Heart right ventricle (tissue), 16 donors: ENCODE measurements around the gene ERVK3-1. TPM values are rescaled to one million over a fixed set of nuclear protein-coding genes. Genes with fewer than 3 reads are reported as not detected.
"Not testable (repeated sequence)": the region's sequence is repeated elsewhere in the genome, so short reads cannot be mapped to it uniquely, and the experiment has no call there.

Experiments
- ATAC-seq, 8 donors: fragments of 200-7000 bp; cut with Tn5 transposase; one replicate each; pipeline ENCODE4 v1.9.1; 2020; ENCODE audit warnings: mild to moderate bottlenecking in 8 of 8, moderate library complexity in 8 of 8, moderate number of reproducible peaks in 1 of 8
- DNase-seq, 2 donors: peaks; one replicate each; pipeline ENCODE4 v3.0.0-alpha.2; 2020
- H3K27ac ChIP-seq, 10 donors: fragments of 200-600 bp; sonication (generic) in 2 of 10; one replicate each; pipeline versions ENCODE4 v1.5.0 to v1.8.0; 2020 to 2022; ENCODE audit warnings: mild to moderate bottlenecking in 3 of 10
- H3K27me3 ChIP-seq, 7 donors: fragments of 200-600 bp; one replicate each; pipeline ENCODE4 v1.8.0; 2021 to 2022; ENCODE audit warnings: mild to moderate bottlenecking in 2 of 7
- H3K36me3 ChIP-seq, 9 donors: fragments of 200-600 bp; sonication (generic) in 1 of 9; one replicate each; pipeline versions ENCODE4 v1.5.0 to v1.8.0; 2020 to 2022; ENCODE audit warnings: mild to moderate bottlenecking in 2 of 9
- H3K4me1 ChIP-seq, 9 donors: fragments of 200-600 bp; sonication (generic) in 1 of 9; one replicate each; pipeline versions ENCODE4 v1.5.0 to v1.8.0; 2020 to 2022; ENCODE audit warnings: mild to moderate bottlenecking in 4 of 9
- H3K4me3 ChIP-seq, 10 donors: fragments of 200-600 bp; sonication (generic) in 2 of 10; one replicate each; pipeline versions ENCODE4 v1.5.0 to v1.8.0; 2020 to 2022; ENCODE audit warnings: mild to moderate bottlenecking in 7 of 10, moderate library complexity in 2 of 10
- H3K9me3 ChIP-seq, 11 donors: fragments of 200-600 bp in 10 of 11; sonication (generic) in 2 of 11; one replicate each; pipeline versions ENCODE4 v1.5.0 to v1.8.0; 2013 to 2022; ENCODE audit warnings: mild to moderate bottlenecking in 2 of 11, control low read depth in 1 of 11, moderate library complexity in 1 of 11
- WGBS, 2 donors: extraction: QIAGEN DNeasy Blood & Tissue Kit; methylation state at CpG; one replicate each; pipeline ENCODE4 v1.1.7; 2013; ENCODE audit warnings: inconsistent platforms in 1 of 2; 5-methylcytosine and 5-hydroxymethylcytosine counted together
- intact Hi-C, 10 donors: fragments of 100-400 bp; cut with DNase I; formaldehyde crosslinking; loops; one replicate each; pipeline versions ENCODE4 v1.11.1 to v1.14.2; 2022
- polyA plus RNA-seq, 2 donors: library from polyadenylated mRNA; stranded (reverse); fragments of 200-250 nt; gene quantifications; one replicate each; pipeline ENCODE4 v1.2.3, GENCODE V29; 2013
- total RNA-seq, 10 donors: library from RNA; stranded (reverse); fragmentation: NEBNext Ultra II Directional in 3 of 10; extraction: Animal tissue kit (Norgen Biotek cat#: 25700) in 3 of 10; gene quantifications; one replicate each; pipeline versions ENCODE4 v1.2.1 to v1.2.4, GENCODE V29; 2021 to 2023
- TF ChIP-seq, protein P1 (sequence below), 9 donors: fragments of 200-600 bp; sonication (generic) in 2 of 9; IDR thresholded peaks; one replicate each; pipeline versions ENCODE4 v1.5.0 to v1.8.0; 2021 to 2022; ENCODE audit warnings: antibody characterized with exemption in 9 of 9, mild to moderate bottlenecking in 5 of 9, moderate library complexity in 1 of 9
- donor health status: Arrhythmogenic right ventricular cardiomyopathy.
- donor health status: ischemic (EF 13 %, LVEDD 7.1; RV severe dilation, severe dysfunction).
- donor health status: healthy with polysubstance abuse.
- donor health status: DM: no; HTN: yes; CAD: no.
- donor health status: DM: no; HTN: no; CAD: no.
- donor health status: ischemic (EF 25% LVEDD 6.9; RV normal size, moderate dysfunction).
- donor health status: ischemic (EF 25% LVEDD 5.7; RV mildly dilated, moderate dysfunction).
- donor health status: healthy.
- donor health status: DM: yes; HTN: yes; CAD: no.
- donor health status: Ischemic cardiomyopathy.
- donor health status: ischemic (EF 35%, LVEDD 5.7; RV mildly dilated, moderate dysfunction).
- donor health status: nonischemic (EF 11% LVEDD 7.7; RV severe dilation, severe dysfunction).
- donor health status: DM: yes; HTN: yes; CAD: no.
- donor health status: PGD.
- donor health status: ischemic (EF 29% LVEDD 5.4; RV normal size, mild dysfunction).
- donor health status: nonischemic (EF 23%, LVEDD 6.1; RV moderate dilation, normal function).

ERVK3-1 gene
- total and polyA plus RNA-seq, 12 donors: 14.4 to 57.5 (median 19.4) TPM

DNA sequence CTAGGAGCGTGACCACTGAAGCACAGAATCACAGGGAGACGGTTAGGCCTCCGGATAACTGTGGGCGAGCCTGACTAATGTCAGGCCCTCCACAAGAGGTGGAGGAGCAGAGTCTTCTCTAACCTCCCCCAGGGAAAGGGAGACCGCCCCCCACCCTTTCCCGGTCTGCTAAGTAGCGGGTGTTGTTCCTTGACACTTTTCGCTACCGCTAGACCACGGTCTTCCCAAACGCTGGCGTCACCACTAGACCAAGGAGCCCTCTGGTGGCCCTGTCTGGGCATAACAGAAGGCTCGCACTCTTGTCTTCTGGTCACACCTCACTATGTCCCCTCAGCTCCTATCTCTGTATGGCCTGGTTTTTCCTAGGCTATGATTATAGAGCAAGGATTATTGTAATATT lies 5.5 kb downstream of the ERVK3-1 start:
- not testable (repeated sequence) for H3K27me3 ChIP-seq, H3K9me3 ChIP-seq, H3K4me3 ChIP-seq, H3K27ac ChIP-seq
- WGBS, 2 donors: 39 to 48% methylated on average over 12 to 13 of the region's 13 CpGs
- ATAC-seq (peak in 4 of 8 donors; percentile 41 to 61 (median 53)), DNase-seq (peak; percentile 41 to 51)
- Histone ChIP-seq H3K4me1 (peaks cover 3 to 27% (median 14%) of the 10 kb centered on the region in 9 donors), H3K36me3 (peaks cover 0 to 89% (median 53%) of the 10 kb centered on the region in 9 donors)
- intact Hi-C loops: loop anchor here in 1 of 10 donors (10.0 kb wide), 1 partner anchor 126 kb away; the partner anchor contains the start of gene ZNF274
- TF ChIP-seq, protein P1, sequence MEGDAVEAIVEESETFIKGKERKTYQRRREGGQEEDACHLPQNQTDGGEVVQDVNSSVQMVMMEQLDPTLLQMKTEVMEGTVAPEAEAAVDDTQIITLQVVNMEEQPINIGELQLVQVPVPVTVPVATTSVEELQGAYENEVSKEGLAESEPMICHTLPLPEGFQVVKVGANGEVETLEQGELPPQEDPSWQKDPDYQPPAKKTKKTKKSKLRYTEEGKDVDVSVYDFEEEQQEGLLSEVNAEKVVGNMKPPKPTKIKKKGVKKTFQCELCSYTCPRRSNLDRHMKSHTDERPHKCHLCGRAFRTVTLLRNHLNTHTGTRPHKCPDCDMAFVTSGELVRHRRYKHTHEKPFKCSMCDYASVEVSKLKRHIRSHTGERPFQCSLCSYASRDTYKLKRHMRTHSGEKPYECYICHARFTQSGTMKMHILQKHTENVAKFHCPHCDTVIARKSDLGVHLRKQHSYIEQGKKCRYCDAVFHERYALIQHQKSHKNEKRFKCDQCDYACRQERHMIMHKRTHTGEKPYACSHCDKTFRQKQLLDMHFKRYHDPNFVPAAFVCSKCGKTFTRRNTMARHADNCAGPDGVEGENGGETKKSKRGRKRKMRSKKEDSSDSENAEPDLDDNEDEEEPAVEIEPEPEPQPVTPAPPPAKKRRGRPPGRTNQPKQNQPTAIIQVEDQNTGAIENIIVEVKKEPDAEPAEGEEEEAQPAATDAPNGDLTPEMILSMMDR (IDR thresholded peaks at IDR 0.05): peak; percentile 22 to 71 (median 62)

DNA sequence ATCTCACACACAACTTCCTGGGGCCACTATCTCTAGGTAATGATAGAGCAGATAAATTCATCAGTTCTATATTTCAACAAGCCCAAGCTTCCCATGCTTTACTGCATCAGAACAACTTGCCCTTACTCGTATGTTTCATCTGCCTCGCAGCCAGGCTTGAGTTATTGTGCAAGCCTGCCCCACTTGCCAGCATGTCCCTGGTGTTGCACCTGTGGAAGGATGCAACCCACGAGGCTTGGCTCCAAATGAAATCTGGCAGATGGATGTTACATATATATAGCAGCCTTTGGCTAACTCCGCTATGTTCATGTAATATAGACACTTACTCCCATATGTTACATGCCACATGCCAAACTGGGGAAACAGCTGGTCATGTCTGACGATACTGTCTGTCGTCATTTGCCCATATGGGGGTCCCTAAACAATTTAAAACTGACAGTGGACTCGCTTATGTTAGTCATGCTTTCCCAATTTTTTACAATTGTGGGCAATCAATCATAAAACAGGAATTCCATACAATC lies 6.2 kb downstream of the ERVK3-1 start:
- intact Hi-C loops: loop anchor here in 1 of 10 donors (10.0 kb wide), 1 partner anchor 127 kb away; the partner anchor contains the start of gene ZNF274
- DNase-seq: no peak
- Histone ChIP-seq H3K27ac (no peak overlapping the region), H3K9me3 (peaks cover 0 to 7% (median 0%) of the 10 kb centered on the region in 11 donors), H3K4me3 (no peak overlapping the region), H3K36me3 (peaks cover 0 to 92% (median 53%) of the 10 kb centered on the region in 9 donors), H3K27me3 (no peaks in the 10 kb centered on the region), H3K4me1 (peaks cover 0 to 20% (median 7%) of the 10 kb centered on the region in 9 donors)
- TF ChIP-seq, protein P1 (IDR thresholded peaks at IDR 0.05): no peak
- WGBS, 2 donors: 90 to 91% methylated on average over 7 of the region's 7 CpGs
- ATAC-seq: no peak

DNA sequence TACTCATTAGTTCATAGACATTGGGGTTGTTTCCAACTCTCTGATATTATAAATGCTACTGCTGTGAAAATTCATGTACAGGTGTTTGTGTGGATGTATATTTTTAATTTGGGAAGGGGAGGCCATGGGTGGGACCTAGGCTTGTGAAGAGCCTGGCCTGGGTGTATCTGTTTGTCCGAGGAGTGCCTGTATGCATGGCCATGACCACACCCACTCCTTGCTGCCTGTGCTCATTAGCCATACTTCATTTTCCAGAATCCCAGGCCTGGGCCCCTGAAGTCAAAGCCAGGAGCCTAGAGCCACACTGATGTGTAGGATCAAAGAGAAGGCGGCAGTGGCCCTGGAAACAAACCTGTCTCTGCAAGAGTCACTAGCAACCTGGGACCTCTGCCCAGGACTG lies 10.4 kb downstream of the ERVK3-1 start:
- intact Hi-C loops: loop anchor here in 1 of 10 donors (10.0 kb wide), 1 partner anchor 131 kb away; the partner anchor contains the start of gene ZNF274
- H3K36me3 ChIP-seq: peaks cover 0 to 69% (median 37%) of the 10 kb centered on the region in 9 donors
- 94 to 100% methylated on average over 2 of the region's 2 CpGs for WGBS, 2 donors

DNA sequence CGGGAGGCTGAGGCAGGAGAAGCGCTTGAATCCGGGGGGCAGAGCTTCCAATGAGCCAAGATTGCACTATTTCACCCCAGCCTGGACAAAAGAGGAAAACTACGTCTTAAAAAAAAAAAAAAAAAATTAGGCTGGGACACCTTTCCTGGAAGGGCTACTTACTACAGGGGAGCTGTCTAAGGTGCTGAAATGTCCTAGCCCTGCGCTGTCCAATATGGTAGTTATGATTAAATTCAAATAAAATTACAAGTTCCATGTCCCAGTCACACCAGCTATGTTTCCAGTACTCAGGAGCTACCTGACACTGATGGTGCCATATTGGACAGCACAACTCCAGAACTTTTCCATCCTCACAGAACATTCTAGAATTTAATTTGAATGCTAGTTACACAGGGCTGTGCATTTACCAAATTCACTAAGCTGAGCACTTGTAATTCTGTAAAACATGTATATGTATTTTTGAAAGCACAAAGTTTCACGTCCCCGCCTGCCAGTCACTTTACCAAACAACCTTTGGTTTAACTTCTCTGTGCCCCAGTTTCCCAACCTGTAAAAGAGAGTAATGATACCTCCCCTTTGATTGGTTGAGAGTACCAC lies 12.4 kb downstream of the ERVK3-1 start:
- H3K27ac ChIP-seq: no peak overlapping the region
- WGBS, 2 donors: 56% methylated on average over 7 of the region's 7 CpGs
- TF ChIP-seq, protein P1 (IDR thresholded peaks at IDR 0.05): no peak

More for the DNA sequence above, 10.4 kb downstream of the ERVK3-1 start:
- H3K27ac ChIP-seq: no peak overlapping the region
- DNase-seq (no peak), ATAC-seq (no peak)
- TF ChIP-seq, protein P1 (IDR thresholded peaks at IDR 0.05): no peak
- H3K4me3 ChIP-seq: no peak overlapping the region
- H3K4me1 ChIP-seq: peaks cover 0 to 6% (median 0%) of the 10 kb centered on the region in 9 donors
- no peaks in the 10 kb centered on the region for H3K27me3 ChIP-seq
- no peaks in the 10 kb centered on the region for H3K9me3 ChIP-seq

More for the DNA sequence above, 12.4 kb downstream of the ERVK3-1 start:
- no peak for DNase-seq
- intact Hi-C loops: loop anchor here in 1 of 10 donors (10.0 kb wide), 1 partner anchor 133 kb away; the partner anchor contains the start of gene ZNF274
- no peaks in the 10 kb centered on the region for H3K4me1 ChIP-seq
- no peaks in the 10 kb centered on the region for H3K9me3 ChIP-seq
- no peaks in the 10 kb centered on the region for H3K27me3 ChIP-seq
- peaks cover 0 to 65% (median 28%) of the 10 kb centered on the region in 9 donors for H3K36me3 ChIP-seq
- peak in 1 of 8 donors; percentile 31 for ATAC-seq
- H3K4me3 ChIP-seq: no peak overlapping the region
